Hepatocyte (in vitro differentiated cells): ENCODE measurements around the gene SPNS2.

Source experiments
- CTCF ChIP-seq: fragments of 200-600 bp; sonication (generic); IDR thresholded peaks from 2 replicates; pipeline ENCODE4 v1.5.1; 2016; ENCODE audit warnings: antibody characterized with exemption, mild to moderate bottlenecking; ENCODE audit not compliant: poor library complexity
- EZH2 ChIP-seq: fragments of 200-600 bp; sonication (generic); IDR thresholded peaks from 2 replicates; pipeline ENCODE4 v1.6.1; 2016; ENCODE audit warnings: antibody characterized with exemption, mild to moderate bottlenecking, borderline replicate concordance
- EZH2phosphoT487 ChIP-seq: fragments of 200-600 bp; sonication (generic); IDR thresholded peaks from one replicate; pipeline ENCODE4 v1.6.1; 2018; ENCODE audit warnings: antibody characterized with exemption, mild to moderate bottlenecking, low read depth, moderate library complexity; ENCODE audit not compliant: unreplicated experiment, severe bottlenecking

- TF ChIP-seq CTCF (no peak), EZH2phosphoT487 (no peak), EZH2 (no peak)
Measured at GRCh38 chr17:4538236-4539002, 39.7 kb downstream of the SPNS2 start.
